PC-9 (cell line): Measurements from ENCODE around the gene LMBRD1. TPM values are rescaled to one million over a fixed set of nuclear protein-coding genes. Genes with fewer than 3 reads are reported as not detected.

Experiments used
- BruUV-seq: library from RNA; stranded (reverse); fragments of 400-500 nt; replicated peaks from 2 replicates; lab custom pipeline; 2021; lab: Mats Ljungman, UMichigan
- CTCF ChIA-PET: fragments of 300-600 bp; sonication (Branson Sonifier 250); formaldehyde crosslinking; loops from one replicate; lab custom pipeline; 2022; ENCODE audit warnings: antibody characterized with exemption; lab: Charles Lee
- POLR2A ChIA-PET: fragments of 300-600 bp; sonication (Branson Sonifier 250); formaldehyde crosslinking; loops from one replicate; lab custom pipeline; 2022; ENCODE audit warnings: antibody characterized with exemption; ENCODE audit not compliant: unreplicated experiment; lab: Charles Lee
- DNase-seq, 2 experiments: peaks; one replicate each; pipeline versions ENCODE4 v3.0.0 to v3.0.0-alpha.2; 2015 to 2022; ENCODE audit warnings: mixed read lengths in 1 of 2
- H2AFZ ChIP-seq: fragments of 200-600 bp; sonication (generic); 2 replicates; pipeline ENCODE4 v1.8.1; 2017; ENCODE audit warnings: antibody characterized with exemption
- H3F3A ChIP-seq: fragments of 200-600 bp; sonication (generic); 2 replicates; pipeline ENCODE4 v1.8.1; 2017; ENCODE audit warnings: antibody characterized with exemption, mild to moderate bottlenecking, low read depth; ENCODE audit not compliant: insufficient read depth
- H3K27ac ChIP-seq: fragments of 200-600 bp; sonication (generic); 2 replicates; pipeline ENCODE4 v1.6.1; 2016; ENCODE audit warnings: mixed run types
- H3K27me3 ChIP-seq: fragments of 200-600 bp; sonication (generic); 2 replicates; pipeline ENCODE4 v1.6.1; 2016; ENCODE audit warnings: low read depth, mixed run types; ENCODE audit not compliant: insufficient read depth
- H3K36me3 ChIP-seq: fragments of 200-600 bp; sonication (generic); 2 replicates; pipeline ENCODE4 v1.6.1; 2016; ENCODE audit warnings: low read depth, mixed run types
- H3K4me1 ChIP-seq: fragments of 200-600 bp; sonication (generic); replicated peaks from 2 replicates; pipeline ENCODE4 v1.6.1; 2016; ENCODE audit warnings: mixed run types; ENCODE audit not compliant: insufficient read depth
- H3K4me2 ChIP-seq: fragments of 200-600 bp; sonication (generic); 2 replicates; pipeline ENCODE4 v1.6.1; 2017; ENCODE audit warnings: mixed run types
- H3K4me3 ChIP-seq: fragments of 200-600 bp; sonication (generic); 2 replicates; pipeline ENCODE4 v1.6.1; 2016; ENCODE audit warnings: mixed run types
- H3K79me2 ChIP-seq: fragments of 200-600 bp; sonication (generic); 2 replicates; pipeline ENCODE4 v1.6.1; 2017; ENCODE audit warnings: low read depth, mixed run types
- H3K9me2 ChIP-seq: fragments of 200-600 bp; sonication (generic); 2 replicates; pipeline ENCODE4 v1.8.1; 2017; ENCODE audit warnings: mild to moderate bottlenecking; ENCODE audit not compliant: insufficient read depth
- H3K9me3 ChIP-seq: fragments of 200-600 bp; sonication (generic); 2 replicates; pipeline ENCODE4 v1.8.1; 2016; ENCODE audit warnings: low read depth; ENCODE audit not compliant: insufficient read depth
- H4K20me1 ChIP-seq: fragments of 200-600 bp; sonication (generic); 2 replicates; pipeline ENCODE4 v1.8.1; 2017; ENCODE audit not compliant: insufficient read depth
- CTCF ChIP-seq: fragments of 200-600 bp; sonication (generic); conservative IDR thresholded peaks from 2 replicates; pipeline ENCODE4 v1.6.1; 2017; ENCODE audit warnings: mixed run types, antibody characterized with exemption, mild to moderate bottlenecking, moderate library complexity
- EZH2 ChIP-seq: fragments of 200-600 bp; sonication (generic); IDR thresholded peaks from 2 replicates; pipeline ENCODE4 v1.8.0; 2017; ENCODE audit warnings: antibody characterized with exemption, low read depth
- intact Hi-C: fragments of 100-400 bp; cut with micrococcal nuclease; formaldehyde crosslinking; loops from one replicate; pipeline ENCODE4 v1.10.0; 2022; ENCODE audit not compliant: unreplicated experiment
- total RNA-seq: library from RNA; stranded (reverse); gene quantifications from 2 replicates; pipeline ENCODE4 v1.2.3, GENCODE V29; 2021

Gene LMBRD1
- total RNA-seq, 1 experiment from 2014 or later, result 24.6 TPM

- Histone ChIP-seq H3K4me2 (no peak overlapping the region), H2AFZ (no peak overlapping the region), H3F3A (no peaks in the 10 kb centered on the region), H3K4me1 (no peaks in the 10 kb centered on the region), H3K36me3 (no peaks in the 10 kb centered on the region), H3K9me3 (no peaks in the 10 kb centered on the region), H3K4me3 (no peak overlapping the region), H3K27me3 (no peaks in the 10 kb centered on the region; the same call in 1 of the 2 replicates), H4K20me1 (no peaks in the 10 kb centered on the region), H3K9me2 (0 out of 2 replicates have a peak, but pooled peaks cover 5% of the 10 kb centered on the region), H3K27ac (no peak overlapping the region), H3K79me2 (no peaks in the 10 kb centered on the region)
- no peak for TF ChIP-seq EZH2
- TF ChIP-seq CTCF, result no peak
- ChIA-PET POLR2A (interaction anchor here (0.6 kb wide), 1 partner anchor 131 kb away, joined by 4 read pairs; no protein-coding TSS in a partner anchor), CTCF (no interaction called here)
- BruUV-seq, result no TSS peak
- no peak for DNase-seq
- intact Hi-C loops, result no loop called here
Measured at GRCh38 chr6:69665437-69665836, 131.4 kb downstream of the LMBRD1 start.

GRCh38 chr6:69664551-69664950 lies 132.3 kb downstream of the LMBRD1 start:
- Histone ChIP-seq H4K20me1 (no peaks in the 10 kb centered on the region), H3K4me2 (no peak overlapping the region), H3K9me3 (no peaks in the 10 kb centered on the region), H3K4me1 (no peaks in the 10 kb centered on the region), H3K27me3 (no peaks in the 10 kb centered on the region; the same call in 1 of the 2 replicates), H3K79me2 (no peaks in the 10 kb centered on the region), H3K4me3 (no peak overlapping the region), H3F3A (no peaks in the 10 kb centered on the region), H3K36me3 (no peaks in the 10 kb centered on the region), H2AFZ (no peak overlapping the region), H3K9me2 (0 out of 2 replicates have a peak, but pooled peaks cover 5% of the 10 kb centered on the region), H3K27ac (no peak overlapping the region)
- no peak for DNase-seq
- intact Hi-C loops, result no loop called here
- CTCF ChIA-PET, result no interaction called here
- no TSS peak for BruUV-seq
- TF ChIP-seq CTCF, result no peak
- no peak for TF ChIP-seq EZH2
- POLR2A ChIA-PET, result no interaction called here

- H3K9me3 ChIP-seq, result no peaks in the 10 kb centered on the region
- intact Hi-C loops, result no loop called here
- H3K27me3 ChIP-seq, result no peaks in the 10 kb centered on the region; the same call in 1 of the 2 replicates
- TF ChIP-seq EZH2, result no peak
- no peak for TF ChIP-seq CTCF
- no peak overlapping the region for H3K4me3 ChIP-seq
- no peak for DNase-seq
- ChIA-PET POLR2A (no interaction called here), CTCF (no interaction called here)
- H3K4me2 ChIP-seq, result no peak overlapping the region
- H3F3A ChIP-seq, result no peaks in the 10 kb centered on the region
- H3K27ac ChIP-seq, result no peak overlapping the region
- no peaks in the 10 kb centered on the region for H3K4me1 ChIP-seq
- no TSS peak for BruUV-seq
- H3K79me2 ChIP-seq, result no peaks in the 10 kb centered on the region
- H3K36me3 ChIP-seq, result no peaks in the 10 kb centered on the region
- no peaks in the 10 kb centered on the region for H4K20me1 ChIP-seq
- H3K9me2 ChIP-seq, result 0 out of 2 replicates have a peak, but pooled peaks cover 5% of the 10 kb centered on the region
- no peak overlapping the region for H2AFZ ChIP-seq
Measured at GRCh38 chr6:69663215-69663614, 133.6 kb downstream of the LMBRD1 start.
